Measurements from ENCODE around the gene DDR2.
A peak's percentile ranks its signal among the peaks of the same experiment; 100 is the strongest.

The DDR2 gene

DNA sequence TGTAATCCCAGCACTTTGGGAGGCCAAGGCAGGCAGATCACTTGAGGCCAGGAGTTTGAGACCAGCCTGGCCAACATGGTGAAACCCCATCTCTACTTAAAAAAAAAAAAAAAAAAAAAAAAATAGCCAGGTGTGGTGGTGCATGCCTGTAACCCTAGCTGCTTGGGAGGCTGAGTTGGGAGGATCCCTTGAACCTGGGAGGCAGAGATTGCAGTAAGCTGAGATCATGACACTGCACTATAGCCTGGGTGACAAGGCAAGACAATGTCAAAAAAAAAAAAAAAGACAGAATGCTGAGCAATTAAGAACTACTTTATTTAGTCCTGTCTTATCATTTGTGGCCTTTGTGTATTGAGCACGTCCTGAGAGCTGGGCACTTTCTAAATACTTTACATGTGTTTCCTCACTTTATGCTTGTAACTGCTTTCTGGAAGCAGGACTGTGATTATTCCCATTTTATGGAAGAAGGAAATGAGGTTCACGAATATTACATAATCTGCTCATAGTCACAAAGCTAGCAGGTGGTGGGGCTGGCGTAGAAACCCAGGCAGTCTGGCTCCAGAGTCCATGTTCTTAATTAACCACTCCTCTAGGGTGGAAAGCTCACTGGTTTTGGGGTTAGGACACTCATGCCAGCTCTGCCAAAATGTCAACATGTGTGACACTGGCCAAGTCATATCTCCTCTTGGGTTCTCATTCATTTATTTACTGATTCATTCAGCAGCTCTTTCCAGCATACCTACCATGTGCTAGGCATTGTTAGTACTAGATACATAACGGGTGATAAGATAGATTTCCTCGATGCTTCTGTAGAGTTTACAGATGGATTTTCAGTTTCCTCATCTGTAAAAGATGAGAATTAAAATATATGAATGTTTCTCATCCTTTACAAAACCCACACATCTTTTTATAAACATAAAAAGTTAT is 57.7 kb downstream of the DDR2 start:
- H3K4me3 ChIP-seq (ENCODE audit: low read depth, low read length): no peak overlapping the region
- peak; percentile 10 for DNase-seq (ENCODE audit: low read depth)
- no peak for TF ChIP-seq POLR2A (IDR thresholded peaks at IDR 0.05; ENCODE audit: extremely low read depth, insufficient read length)
- no peak for TF ChIP-seq MYC (IDR thresholded peaks at IDR 0.05; ENCODE audit: low read depth, low read length)
- TF ChIP-seq, protein P1, sequence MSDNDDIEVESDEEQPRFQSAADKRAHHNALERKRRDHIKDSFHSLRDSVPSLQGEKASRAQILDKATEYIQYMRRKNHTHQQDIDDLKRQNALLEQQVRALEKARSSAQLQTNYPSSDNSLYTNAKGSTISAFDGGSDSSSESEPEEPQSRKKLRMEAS (IDR thresholded peaks at IDR 0.05; ENCODE audit: low read depth, low read length): no peak
- TF ChIP-seq CTCF (IDR thresholded peaks at IDR 0.05; ENCODE audit: low read depth, low read length): no peak

DNA sequence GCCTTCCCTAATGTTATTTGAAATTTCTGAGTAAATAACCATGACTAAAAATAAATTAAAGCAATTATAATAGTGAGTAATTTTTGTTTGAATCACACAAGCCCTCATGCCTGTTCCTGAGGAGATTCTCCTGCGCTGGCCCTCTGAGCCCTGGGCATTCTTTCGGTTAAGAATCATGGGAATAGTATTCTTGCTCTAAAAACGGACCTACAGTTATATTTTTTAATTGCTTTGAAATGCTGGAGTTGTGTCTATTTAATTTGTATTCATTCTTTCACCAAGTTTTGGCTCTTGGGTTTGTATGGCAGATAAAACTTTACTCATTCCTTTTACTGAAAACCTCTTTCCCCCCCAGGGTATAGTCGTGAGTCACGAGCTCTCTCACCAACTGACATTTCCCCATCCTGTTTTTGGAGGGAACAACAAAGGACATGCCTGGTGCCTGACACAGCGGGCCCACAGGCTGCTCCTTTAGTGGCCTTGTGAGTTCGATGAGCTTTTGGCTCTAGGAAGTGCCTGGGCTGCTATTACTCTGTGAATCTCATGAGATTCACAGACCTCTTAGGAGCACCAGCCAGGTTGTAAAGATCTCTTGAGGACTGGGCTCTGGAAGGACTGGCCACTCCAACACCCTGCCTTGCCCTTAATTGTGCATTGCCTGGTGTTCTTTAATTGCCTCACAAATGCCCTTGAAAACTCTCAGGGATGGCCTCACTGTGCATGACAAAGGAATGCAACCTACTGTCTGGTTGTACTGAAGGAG is 58.6 kb downstream of the DDR2 start:
- DNase-seq (ENCODE audit: low read depth): peak; percentile 85
- no peak for TF ChIP-seq MYC (IDR thresholded peaks at IDR 0.05; ENCODE audit: low read depth, low read length)
- TF ChIP-seq CTCF (IDR thresholded peaks at IDR 0.05; ENCODE audit: low read depth, low read length): no peak
- TF ChIP-seq, protein P1 (IDR thresholded peaks at IDR 0.05; ENCODE audit: low read depth, low read length): peak; percentile 79
- H3K4me3 ChIP-seq (ENCODE audit: low read depth, low read length): no peak overlapping the region

DNA sequence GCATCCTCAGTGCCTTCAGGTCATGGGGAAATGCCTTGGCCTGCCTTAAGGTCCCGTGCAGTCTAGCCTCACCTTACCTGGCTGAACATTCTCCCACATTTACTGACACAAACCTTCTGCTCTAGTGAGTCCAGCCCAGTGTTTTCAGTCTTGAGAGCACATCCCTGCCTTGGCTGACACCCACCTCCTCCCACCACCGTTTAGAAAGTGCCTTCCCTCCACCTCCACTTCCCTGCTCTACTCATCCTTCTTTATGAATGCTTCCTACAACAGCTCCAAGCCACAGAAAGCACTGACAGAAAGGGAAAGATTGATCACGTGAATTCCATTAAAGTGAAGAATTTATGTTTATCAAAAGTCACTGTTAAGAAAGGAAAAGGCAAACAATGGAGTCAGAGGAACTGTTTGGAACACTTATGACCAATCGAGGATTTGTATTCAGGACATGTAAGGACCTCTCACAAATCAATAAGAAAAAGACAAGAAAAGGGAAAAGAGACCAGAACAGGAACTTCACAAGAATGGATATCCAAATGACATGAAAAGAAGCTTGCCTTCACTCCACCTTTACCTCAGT is 59.8 kb downstream of the DDR2 start:
- TF ChIP-seq MYC (IDR thresholded peaks at IDR 0.05; ENCODE audit: low read depth, low read length): no peak
- no peak for TF ChIP-seq CTCF (IDR thresholded peaks at IDR 0.05; ENCODE audit: low read depth, low read length)
- TF ChIP-seq POLR2A (IDR thresholded peaks at IDR 0.05; ENCODE audit: extremely low read depth, insufficient read length): no peak
- TF ChIP-seq, protein P1 (IDR thresholded peaks at IDR 0.05; ENCODE audit: low read depth, low read length): no peak
- no peak for DNase-seq (ENCODE audit: low read depth)

DNA sequence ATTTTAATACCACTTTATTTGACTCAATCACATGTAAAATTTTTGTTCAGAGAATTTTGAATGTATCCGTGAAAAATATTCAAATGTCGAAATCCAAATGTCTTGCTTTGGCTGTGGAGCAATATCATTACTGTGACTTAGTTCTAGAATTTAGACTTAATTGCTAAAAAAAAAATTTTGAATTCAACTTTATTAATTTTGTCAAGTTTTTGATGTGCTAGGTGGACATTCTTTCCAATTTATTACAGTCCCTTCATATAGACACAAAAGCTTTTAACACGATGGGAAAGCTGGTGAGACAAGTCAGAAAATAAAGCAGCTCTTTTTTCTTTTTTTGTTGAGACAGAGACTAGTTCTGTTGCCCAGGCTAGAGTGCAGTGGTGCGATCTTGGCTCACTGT is 62.6 kb downstream of the DDR2 start:
- H3K4me3 ChIP-seq (ENCODE audit: low read depth, low read length): no peak overlapping the region
- no peak for DNase-seq (ENCODE audit: low read depth)
- TF ChIP-seq POLR2A (IDR thresholded peaks at IDR 0.05; ENCODE audit: extremely low read depth, insufficient read length): no peak
- TF ChIP-seq, protein P1 (IDR thresholded peaks at IDR 0.05; ENCODE audit: low read depth, low read length): no peak
- TF ChIP-seq MYC (IDR thresholded peaks at IDR 0.05; ENCODE audit: low read depth, low read length): no peak
- TF ChIP-seq CTCF (IDR thresholded peaks at IDR 0.05; ENCODE audit: low read depth, low read length): no peak

More for the DNA sequence above, 59.8 kb downstream of the DDR2 start:
- no peak overlapping the region for H3K4me3 ChIP-seq (ENCODE audit: low read depth, low read length)

DNA sequence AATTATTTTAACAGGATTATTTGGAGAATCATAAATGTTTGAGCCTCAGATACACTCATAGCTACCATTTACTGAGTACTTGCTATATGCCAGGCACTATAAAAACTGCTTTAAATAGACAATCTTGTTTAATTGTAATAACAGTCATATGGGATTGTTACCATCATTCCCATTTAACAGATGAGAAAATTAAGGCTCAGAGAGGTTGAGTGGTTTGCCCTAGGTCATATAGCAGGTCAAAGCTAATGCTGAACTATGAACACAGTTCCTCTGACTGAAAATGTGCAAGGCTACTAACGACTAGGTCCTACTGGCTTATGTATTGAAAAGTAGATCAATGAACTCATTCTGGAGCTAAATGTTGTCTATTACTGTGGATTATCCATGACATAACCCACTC is 63.4 kb downstream of the DDR2 start:
- TF ChIP-seq POLR2A (IDR thresholded peaks at IDR 0.05; ENCODE audit: extremely low read depth, insufficient read length): no peak
- H3K4me3 ChIP-seq (ENCODE audit: low read depth, low read length): no peak overlapping the region
- DNase-seq (ENCODE audit: low read depth): no peak
